SU-DHL-6 (cell line): Measurements from ENCODE around the gene F8A2.
"Not testable (repeated sequence)": the region's sequence is repeated elsewhere in the genome, so short reads cannot be mapped to it uniquely, and the experiment has no call there.

Source experiments
- H2AFZ ChIP-seq: fragments of 200-600 bp; sonication (generic); 2 replicates; pipeline ENCODE4 v1.6.1; 2014; ENCODE audit warnings: low read depth, mild to moderate bottlenecking, moderate library complexity, mixed read lengths, antibody characterized with exemption, low read length; ENCODE audit not compliant: severe bottlenecking
- H3F3A ChIP-seq: fragments of 200-600 bp; shearing (Covaris generic); 2 replicates; pipeline ENCODE4 v1.6.0; 2016; ENCODE audit warnings: antibody characterized with exemption, mild to moderate bottlenecking; ENCODE audit not compliant: insufficient read depth
- H3K27ac ChIP-seq: fragments of 200-600 bp; sonication (generic); 2 replicates; pipeline ENCODE4 v1.5.1; 2016; ENCODE audit warnings: low read depth, mild to moderate bottlenecking, low read length, moderate library complexity, mixed read lengths
- H3K27me3 ChIP-seq: fragments of 200-600 bp; sonication (generic), shearing (Covaris generic); 2 replicates; pipeline ENCODE4 v1.6.0; 2014; ENCODE audit warnings: mild to moderate bottlenecking, low read length
- H3K36me3 ChIP-seq: fragments of 200-600 bp; sonication (generic); 2 replicates; pipeline ENCODE4 v1.6.1; 2014; ENCODE audit warnings: mild to moderate bottlenecking, low read length, mixed read lengths
- H3K4me2 ChIP-seq: fragments of 300-600, 200-600 bp; shearing (Covaris generic), sonication (generic); 2 replicates; pipeline ENCODE4 v1.6.0; 2014; ENCODE audit warnings: low read length, low read depth, mild to moderate bottlenecking; ENCODE audit not compliant: poor library complexity, severe bottlenecking
- H3K4me3 ChIP-seq: fragments of 200-600 bp; sonication (generic); 2 replicates; pipeline ENCODE4 v1.5.1; 2014; ENCODE audit warnings: antibody characterized with exemption, low read length, mild to moderate bottlenecking, mixed read lengths; ENCODE audit not compliant: insufficient read depth, poor library complexity, severe bottlenecking
- H3K79me2 ChIP-seq: fragments of 200-600 bp; sonication (generic); 2 replicates; pipeline ENCODE4 v1.6.1; 2014; ENCODE audit warnings: mild to moderate bottlenecking, low read length, moderate library complexity; ENCODE audit not compliant: insufficient read depth
- H3K9ac ChIP-seq: fragments of 200-600 bp; sonication (generic); 2 replicates; pipeline ENCODE4 v1.7.0; 2014; ENCODE audit warnings: mild to moderate bottlenecking, low read length
- H3K9me2 ChIP-seq: fragments of 200-600 bp; sonication (generic); replicated peaks from 2 replicates; pipeline ENCODE4 v1.6.1; 2014; ENCODE audit warnings: low read length; ENCODE audit not compliant: insufficient read depth
- H3K9me3 ChIP-seq: fragments of 200-600 bp; sonication (generic); 2 replicates; pipeline ENCODE4 v1.6.1; 2014; ENCODE audit warnings: low read length, mixed read lengths; ENCODE audit not compliant: insufficient read depth
- H4K20me1 ChIP-seq: fragments of 200-600 bp; sonication (generic); 2 replicates; pipeline ENCODE4 v1.6.1; 2014; ENCODE audit warnings: low read depth, mild to moderate bottlenecking, antibody characterized with exemption, low read length, moderate library complexity, mixed read lengths
- CTCF ChIP-seq: fragments of 200-600 bp; sonication (generic); IDR thresholded peaks from one replicate; pipeline ENCODE4 v1.5.1; 2017; ENCODE audit warnings: antibody characterized with exemption, mild to moderate bottlenecking, low read length, moderate library complexity; ENCODE audit not compliant: insufficient read depth, poor library complexity, severe bottlenecking
- EZH2phosphoT487 ChIP-seq: fragments of 200-600 bp; sonication (generic), shearing (Covaris generic); conservative IDR thresholded peaks from 2 replicates; pipeline ENCODE4 v1.6.1; 2018; ENCODE audit warnings: mild to moderate bottlenecking, antibody characterized with exemption, low read length, moderate library complexity, mixed read lengths

F8A2 gene

GRCh38 chrX:155363712-155364111, 18.2 kb upstream of the F8A2 start:
- H3K79me2 ChIP-seq, H2AFZ ChIP-seq, H4K20me1 ChIP-seq, H3K27me3 ChIP-seq, H3K9ac ChIP-seq, H3K4me2 ChIP-seq, H3K27ac ChIP-seq, H3K9me3 ChIP-seq, H3K9me2 ChIP-seq, H3K36me3 ChIP-seq, H3F3A ChIP-seq, H3K4me3 ChIP-seq: not testable (repeated sequence)

- H3K9me3 ChIP-seq, H4K20me1 ChIP-seq, H3K27ac ChIP-seq, H3K9me2 ChIP-seq, H3K36me3 ChIP-seq, H3K4me2 ChIP-seq, H3F3A ChIP-seq, H3K4me3 ChIP-seq, H2AFZ ChIP-seq, H3K27me3 ChIP-seq, H3K79me2 ChIP-seq, H3K9ac ChIP-seq: not testable (repeated sequence)
These were observed 8.0 kb upstream of the F8A2 start for GRCh38 chrX:155373777-155374458.

- H3K79me2 ChIP-seq, H3K36me3 ChIP-seq, H3K4me2 ChIP-seq, H2AFZ ChIP-seq, H3K27me3 ChIP-seq, H3K4me3 ChIP-seq, H3K9me3 ChIP-seq, H3K9ac ChIP-seq, H3K9me2 ChIP-seq, H3K27ac ChIP-seq, H3F3A ChIP-seq, H4K20me1 ChIP-seq: not testable (repeated sequence)
These were observed 2.1 kb upstream of the F8A2 start for GRCh38 chrX:155379802-155380201.

GRCh38 chrX:155382529-155382967, 653 bp downstream of the F8A2 start:
- not testable (repeated sequence) for H3K27ac ChIP-seq, H3K36me3 ChIP-seq, H2AFZ ChIP-seq, H3K9ac ChIP-seq, H4K20me1 ChIP-seq, H3K9me2 ChIP-seq, H3F3A ChIP-seq, H3K9me3 ChIP-seq, H3K4me3 ChIP-seq, H3K4me2 ChIP-seq, H3K27me3 ChIP-seq, H3K79me2 ChIP-seq

- Histone ChIP-seq H3K27me3 (no peaks in the 10 kb centered on the region), H3K4me3 (no peak overlapping the region), H3K36me3 (no peaks in the 10 kb centered on the region), H3K4me2 (no peak overlapping the region), H3K79me2 (no peaks in the 10 kb centered on the region), H4K20me1 (no peaks in the 10 kb centered on the region), H3K9me2 (no peaks in the 10 kb centered on the region), H3K9me3 (no peaks in the 10 kb centered on the region), H3K9ac (no peak overlapping the region), H3K27ac (no peak overlapping the region), H2AFZ (no peak overlapping the region), H3F3A (no peaks in the 10 kb centered on the region)
- TF ChIP-seq CTCF (no peak), EZH2phosphoT487 (no peak)
These were observed 7.7 kb downstream of the F8A2 start for GRCh38 chrX:155389634-155390033.

GRCh38 chrX:155394747-155395276, 12.9 kb downstream of the F8A2 start:
- H3K27me3 ChIP-seq, H3F3A ChIP-seq, H3K9me3 ChIP-seq, H3K4me2 ChIP-seq, H3K9ac ChIP-seq, H3K79me2 ChIP-seq, H2AFZ ChIP-seq, H3K4me3 ChIP-seq, H3K9me2 ChIP-seq, H3K36me3 ChIP-seq, H3K27ac ChIP-seq, H4K20me1 ChIP-seq: not testable (repeated sequence)
